Breast epithelium (tissue), 3 donors: ENCODE measurements around the gene GOLGA1.

ENCODE experiments used
- CTCF ChIP-seq, 3 donors: fragments of 450-650 bp; IDR thresholded peaks; one replicate each; pipeline ENCODE4 v1.5.1; 2016 to 2017; ENCODE audit warnings: antibody characterized with exemption in 3 of 3, mild to moderate bottlenecking in 3 of 3, moderate library complexity in 3 of 3
- POLR2A ChIP-seq: fragments of 450-650 bp; IDR thresholded peaks from one replicate; pipeline ENCODE4 v1.6.1; 2016; ENCODE audit warnings: antibody characterized with exemption, mild to moderate bottlenecking, moderate library complexity

GRCh38 chr9:124928116-124928515 lies 12.8 kb downstream of the GOLGA1 start:
- TF ChIP-seq CTCF (IDR thresholded peaks at IDR 0.05) (no peak), POLR2A (no peak)
